Skin epidermis (tissue), 12 donors: Measurements from ENCODE around the gene MAGI1.

Experiments
- H3K27ac ChIP-seq, 21 experiments: fragments of 200-600 bp; sonication (generic) in 11 of 21; one replicate each; pipeline ENCODE4 v1.5.0; 2020; ENCODE audit warnings: mild to moderate bottlenecking in 3 of 21, inconsistent platforms in 2 of 21, moderate library complexity in 2 of 21
- H3K4me3 ChIP-seq, 7 experiments: fragments of 200-600 bp; sonication (generic) in 2 of 7; one replicate each; pipeline ENCODE4 v1.5.0; 2020; ENCODE audit warnings: inconsistent platforms in 2 of 7, mild to moderate bottlenecking in 2 of 7, moderate library complexity in 1 of 7

The MAGI1 gene

GRCh38 chr3:65508750-65509422 is 529.8 kb downstream of the MAGI1 start:
- Histone ChIP-seq H3K4me3 (no peak overlapping the region), H3K27ac (peak overlapping the region in 1 of 21 experiments; percentile 37)

- Histone ChIP-seq H3K4me3 (no peak overlapping the region), H3K27ac (no peak overlapping the region)
Observed at GRCh38 chr3:65507437-65507836, 531.3 kb downstream of the MAGI1 start.

- Histone ChIP-seq H3K27ac (peak overlapping the region in 2 of 21 experiments; percentile 9 to 61), H3K4me3 (no peak overlapping the region)
Observed at GRCh38 chr3:65503776-65504175, 534.9 kb downstream of the MAGI1 start.

GRCh38 chr3:65502526-65502925 is 536.2 kb downstream of the MAGI1 start:
- peak overlapping the region in 1 of 21 experiments; percentile 61 for H3K27ac ChIP-seq
- H3K4me3 ChIP-seq = no peak overlapping the region

- H3K27ac ChIP-seq = no peak overlapping the region
- H3K4me3 ChIP-seq = no peak overlapping the region
Observed at GRCh38 chr3:65500398-65501306, 538.1 kb downstream of the MAGI1 start.

- peak overlapping the region in 1 of 21 experiments; percentile 24 for H3K27ac ChIP-seq
- H3K4me3 ChIP-seq = no peak overlapping the region
Observed at GRCh38 chr3:65497846-65498245, 540.9 kb downstream of the MAGI1 start.

GRCh38 chr3:65497236-65497635 is 541.5 kb downstream of the MAGI1 start:
- Histone ChIP-seq H3K27ac (peak overlapping the region in 1 of 21 experiments; percentile 25), H3K4me3 (no peak overlapping the region)

- Histone ChIP-seq H3K4me3 (no peak overlapping the region), H3K27ac (no peak overlapping the region)
Observed at GRCh38 chr3:65493938-65494337, 544.8 kb downstream of the MAGI1 start.

GRCh38 chr3:65493371-65493882 is 545.3 kb downstream of the MAGI1 start:
- peak overlapping the region in 1 of 7 experiments; percentile 10 for H3K4me3 ChIP-seq
- peak overlapping the region in 1 of 21 experiments; percentile 32 for H3K27ac ChIP-seq

- no peak overlapping the region for H3K27ac ChIP-seq
- no peak overlapping the region for H3K4me3 ChIP-seq
Observed at GRCh38 chr3:65492249-65492648, 546.5 kb downstream of the MAGI1 start.

- Histone ChIP-seq H3K27ac (no peak overlapping the region), H3K4me3 (no peak overlapping the region)
Observed at GRCh38 chr3:65490114-65490513, 548.6 kb downstream of the MAGI1 start.

- no peak overlapping the region for H3K4me3 ChIP-seq
Observed at GRCh38 chr3:65489253-65489652, 549.5 kb downstream of the MAGI1 start.

GRCh38 chr3:65485826-65486469 is 552.8 kb downstream of the MAGI1 start:
- H3K27ac ChIP-seq = peak overlapping the region in 1 of 21 experiments; percentile 10
- no peak overlapping the region for H3K4me3 ChIP-seq

More at GRCh38 chr3:65489253-65489652, 549.5 kb downstream of the MAGI1 start:
- no peak overlapping the region for H3K27ac ChIP-seq

- Histone ChIP-seq H3K4me3 (no peak overlapping the region), H3K27ac (peak overlapping the region in 3 of 21 experiments; percentile 27 to 57 (median 32))
Observed at GRCh38 chr3:65484964-65485363, 553.8 kb downstream of the MAGI1 start.

- Histone ChIP-seq H3K4me3 (no peak overlapping the region), H3K27ac (peak overlapping the region in 3 of 21 experiments; percentile 26 to 70 (median 48))
Observed at GRCh38 chr3:65483480-65483879, 555.2 kb downstream of the MAGI1 start.

GRCh38 chr3:65483011-65483410 is 555.7 kb downstream of the MAGI1 start:
- H3K4me3 ChIP-seq = no peak overlapping the region
- H3K27ac ChIP-seq = peak overlapping the region in 3 of 21 experiments; percentile 26 to 70 (median 48)

- H3K4me3 ChIP-seq = no peak overlapping the region
- H3K27ac ChIP-seq = no peak overlapping the region
Observed at GRCh38 chr3:65481085-65481484, 557.6 kb downstream of the MAGI1 start.

GRCh38 chr3:65479990-65480389 is 558.7 kb downstream of the MAGI1 start:
- Histone ChIP-seq H3K27ac (no peak overlapping the region), H3K4me3 (no peak overlapping the region)

GRCh38 chr3:65478551-65479500 is 559.9 kb downstream of the MAGI1 start:
- Histone ChIP-seq H3K27ac (no peak overlapping the region), H3K4me3 (no peak overlapping the region)
